CD14-positive monocyte (primary cell): Measurements from ENCODE around the gene KAZN. TPM values are rescaled to one million over a fixed set of nuclear protein-coding genes. Genes with fewer than 3 reads are reported as not detected.

Experiments used
- DNase-seq, 3 donors: peaks; one replicate each; pipeline ENCODE4 v3.0.0-alpha.2; 2011 to 2022
- H2AFZ ChIP-seq: 2 replicates; pipeline ENCODE4 v1.6.0; 2012; ENCODE audit warnings: mild to moderate bottlenecking, low read depth, low read length, inconsistent platforms; ENCODE audit not compliant: insufficient read depth, poor library complexity, severe bottlenecking
- H3K27ac ChIP-seq, 2 donors: 1 replicate in 1 of 2; 2 replicates in 1 of 2; pipeline ENCODE4 v1.5.1; 2012 to 2013; ENCODE audit warnings: low read length in 2 of 2, control low read depth in 1 of 2, inconsistent platforms in 1 of 2, low read depth in 1 of 2, mild to moderate bottlenecking in 1 of 2
- H3K27me3 ChIP-seq, 2 donors: one replicate each; pipeline versions ENCODE4 v1.6.0 to v1.6.1; 2011 to 2013; ENCODE audit warnings: low read length in 2 of 2; ENCODE audit not compliant: control insufficient read depth in 2 of 2, insufficient read depth in 2 of 2
- H3K36me3 ChIP-seq, 2 donors: replicated peaks in 1 of 2; 1 replicate in 1 of 2; 2 replicates in 1 of 2; pipeline versions ENCODE4 v1.5.1 to v1.6.1; 2012 to 2013; ENCODE audit warnings: low read length in 2 of 2, control low read depth in 1 of 2, inconsistent platforms in 1 of 2, mild to moderate bottlenecking in 1 of 2; ENCODE audit not compliant: insufficient read depth in 2 of 2, control insufficient read depth in 1 of 2
- H3K4me1 ChIP-seq, 2 donors: 1 replicate in 1 of 2; 2 replicates in 1 of 2; pipeline versions ENCODE4 v1.5.1 to v1.6.1; 2012 to 2013; ENCODE audit warnings: low read length in 2 of 2, control low read depth in 1 of 2, inconsistent platforms in 1 of 2, mild to moderate bottlenecking in 1 of 2, moderate library complexity in 1 of 2; ENCODE audit not compliant: insufficient read depth in 2 of 2, control insufficient read depth in 1 of 2
- H3K4me2 ChIP-seq: replicated peaks from 2 replicates; pipeline ENCODE3; 2012; ENCODE audit warnings: low read length, moderate library complexity, mild to moderate bottlenecking; ENCODE audit not compliant: poor library complexity, severe bottlenecking; ENCODE audit errors: extremely low read depth
- H3K4me3 ChIP-seq, 3 experiments: fragments of 200-600 bp in 1 of 3; sonication (generic) in 1 of 3; replicated peaks in 1 of 3; 1 replicate in 2 of 3; 2 replicates in 1 of 3; pipeline ENCODE4 v1.5.1; 2011 to 2013; ENCODE audit warnings: low read length in 3 of 3, mild to moderate bottlenecking in 3 of 3, control low read depth in 2 of 3, low read depth in 2 of 3, inconsistent platforms in 1 of 3, moderate library complexity in 1 of 3
- H3K79me2 ChIP-seq: 2 replicates; pipeline ENCODE4 v1.6.0; 2012; ENCODE audit warnings: mild to moderate bottlenecking, control low read depth, inconsistent platforms, low read length, moderate library complexity; ENCODE audit not compliant: insufficient read depth
- H3K9ac ChIP-seq: 2 replicates; pipeline ENCODE4 v1.6.0; 2017; ENCODE audit warnings: low read length, mild to moderate bottlenecking; ENCODE audit not compliant: insufficient read depth, poor library complexity, severe bottlenecking
- H3K9me3 ChIP-seq, 2 donors: replicated peaks in 1 of 2; 1 replicate in 1 of 2; 2 replicates in 1 of 2; pipeline versions ENCODE4 v1.5.1 to v1.6.1; 2012 to 2013; ENCODE audit warnings: low read length in 2 of 2, control low read depth in 1 of 2; ENCODE audit not compliant: control insufficient read depth in 1 of 2, insufficient read depth in 1 of 2
- H4K20me1 ChIP-seq: 2 replicates; pipeline ENCODE4 v1.6.0; 2012; ENCODE audit warnings: mild to moderate bottlenecking, low read length, control low read depth, moderate library complexity; ENCODE audit not compliant: insufficient read depth
- H3K27ac Mint-ChIP-seq, 7 donors: one replicate each; pipeline ENCODE4 v1.8.0; 2020; ENCODE audit warnings: mild to moderate bottlenecking in 7 of 7, mixed read lengths in 7 of 7, moderate library complexity in 6 of 7, inconsistent platforms in 2 of 7
- H3K27me3 Mint-ChIP-seq, 3 donors: one replicate each; pipeline ENCODE4 v1.8.0; 2021 to 2022; ENCODE audit warnings: low read depth in 3 of 3, mild to moderate bottlenecking in 3 of 3, mixed read lengths in 3 of 3, moderate library complexity in 3 of 3, inconsistent platforms in 1 of 3
- H3K36me3 Mint-ChIP-seq, 2 donors: one replicate each; pipeline ENCODE4 v1.8.0; 2020; ENCODE audit warnings: mixed read lengths in 2 of 2, inconsistent platforms in 1 of 2, mild to moderate bottlenecking in 1 of 2
- H3K4me1 Mint-ChIP-seq: one replicate; pipeline ENCODE4 v1.8.0; 2020; ENCODE audit warnings: mild to moderate bottlenecking, mixed read lengths
- H3K4me3 Mint-ChIP-seq, 2 donors: one replicate each; pipeline ENCODE4 v1.8.0; 2020; ENCODE audit warnings: mild to moderate bottlenecking in 2 of 2, mixed read lengths in 2 of 2, moderate library complexity in 1 of 2
- H3K9me3 Mint-ChIP-seq, 7 donors: one replicate each; pipeline ENCODE4 v1.8.0; 2020 to 2022; ENCODE audit warnings: mixed read lengths in 7 of 7, mild to moderate bottlenecking in 6 of 7, moderate library complexity in 6 of 7, inconsistent platforms in 2 of 7
- WGBS: methylation state at CpG from one replicate; pipeline ENCODE4 v1.1.5; 2013; ENCODE audit warnings: missing lambda C conversion rate; ENCODE audit not compliant: insufficient coverage; 5-methylcytosine and 5-hydroxymethylcytosine counted together
- intact Hi-C, 2 donors: fragments of 100-400 bp; cut with micrococcal nuclease; formaldehyde crosslinking; loops; one replicate each; pipeline versions ENCODE4 v1.15.0 to v1.15.1; 2023
- polyA plus RNA-seq, 3 donors: library from polyadenylated mRNA; depleted of rRNA in 1 of 3; unstranded in 2 of 3; stranded (reverse) in 1 of 3; fragments of 300-500 nt in 2 of 3; fragments of >200 nt in 1 of 3; fragmentation: Illumina TruSeq in 2 of 3; gene quantifications; 1 replicate in 2 of 3; 2 replicates in 1 of 3; pipeline ENCODE4 v1.2.3, GENCODE V29; 2012 to 2021
- TF ChIP-seq, protein P1 (sequence below): fragments of 200-600 bp; IDR thresholded peaks from one replicate; pipeline ENCODE4 v1.8.0; 2022; ENCODE audit warnings: antibody characterized with exemption, mild to moderate bottlenecking

KAZN gene
- polyA plus RNA-seq, 3 donors, result not detected

DNA sequence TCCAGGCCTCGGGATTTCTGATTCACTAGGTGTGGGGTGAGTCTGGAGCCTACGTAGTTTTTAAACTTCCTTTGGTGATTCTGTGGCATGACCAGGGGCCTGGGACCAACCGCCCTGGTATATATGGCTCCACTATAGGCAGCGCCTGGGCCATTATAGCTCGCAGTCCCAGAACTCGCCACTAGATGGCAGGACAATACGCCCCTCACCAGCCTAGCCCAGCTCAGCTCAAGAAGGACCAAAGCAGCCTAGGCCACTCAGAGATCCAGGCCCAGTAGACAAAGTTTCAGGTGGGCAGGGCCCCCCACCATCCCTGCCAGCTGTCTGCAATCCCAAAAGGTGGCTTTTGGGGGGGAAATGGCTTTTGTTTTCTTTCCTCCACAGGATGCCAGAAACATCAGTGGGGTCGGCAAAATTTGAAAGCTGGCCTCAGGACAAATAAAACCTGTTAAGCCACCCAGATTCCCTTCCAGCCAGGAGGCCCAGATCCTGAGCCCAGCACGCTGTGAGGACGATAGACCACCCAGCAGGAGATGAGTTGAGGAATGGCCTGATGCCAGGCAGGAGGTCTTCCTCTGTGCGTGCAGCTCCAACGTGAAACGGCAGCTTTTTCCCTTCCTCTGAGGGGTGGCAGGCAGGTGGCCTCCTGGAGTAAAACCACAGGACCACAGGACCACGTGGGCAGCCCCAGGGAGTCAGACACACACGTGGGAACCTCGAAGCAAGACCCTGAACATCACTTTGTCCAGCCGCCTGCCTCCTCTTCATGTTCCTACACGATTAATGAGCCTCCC, 530.2 kb downstream of the KAZN start:
- Mint-ChIP-seq H3K4me1 (no peaks in the 10 kb centered on the region), H3K27me3 (peaks cover 2 to 4% (median 3%) of the 10 kb centered on the region in 3 donors), H3K9me3 (peaks cover 2 to 8% (median 5%) of the 10 kb centered on the region in 7 donors), H3K4me3 (no peak overlapping the region), H3K36me3 (no peaks in the 10 kb centered on the region), H3K27ac (no peak overlapping the region)
- Histone ChIP-seq H3K4me1 (no peaks in the 10 kb centered on the region), H3K36me3 (no peaks in the 10 kb centered on the region), H3K9me3 (peaks cover 0 to 4% of the 10 kb centered on the region in 2 donors), H3K4me3 (no peak overlapping the region), H3K27me3 (no peaks in the 10 kb centered on the region), H3K27ac (no peak overlapping the region), H4K20me1 (no peaks in the 10 kb centered on the region), H3K79me2 (no peaks in the 10 kb centered on the region), H3K9ac (no peak overlapping the region), H2AFZ (no peak overlapping the region), H3K4me2 (no peak overlapping the region)
- intact Hi-C loops, result loop anchor here (1.0 to 2.0 kb wide), 3 partner anchors 144 to 176 kb away; no protein-coding TSS in a partner anchor
- TF ChIP-seq, protein P1, sequence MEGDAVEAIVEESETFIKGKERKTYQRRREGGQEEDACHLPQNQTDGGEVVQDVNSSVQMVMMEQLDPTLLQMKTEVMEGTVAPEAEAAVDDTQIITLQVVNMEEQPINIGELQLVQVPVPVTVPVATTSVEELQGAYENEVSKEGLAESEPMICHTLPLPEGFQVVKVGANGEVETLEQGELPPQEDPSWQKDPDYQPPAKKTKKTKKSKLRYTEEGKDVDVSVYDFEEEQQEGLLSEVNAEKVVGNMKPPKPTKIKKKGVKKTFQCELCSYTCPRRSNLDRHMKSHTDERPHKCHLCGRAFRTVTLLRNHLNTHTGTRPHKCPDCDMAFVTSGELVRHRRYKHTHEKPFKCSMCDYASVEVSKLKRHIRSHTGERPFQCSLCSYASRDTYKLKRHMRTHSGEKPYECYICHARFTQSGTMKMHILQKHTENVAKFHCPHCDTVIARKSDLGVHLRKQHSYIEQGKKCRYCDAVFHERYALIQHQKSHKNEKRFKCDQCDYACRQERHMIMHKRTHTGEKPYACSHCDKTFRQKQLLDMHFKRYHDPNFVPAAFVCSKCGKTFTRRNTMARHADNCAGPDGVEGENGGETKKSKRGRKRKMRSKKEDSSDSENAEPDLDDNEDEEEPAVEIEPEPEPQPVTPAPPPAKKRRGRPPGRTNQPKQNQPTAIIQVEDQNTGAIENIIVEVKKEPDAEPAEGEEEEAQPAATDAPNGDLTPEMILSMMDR, result peak; percentile 85
- 16% methylated on average over 9 of the region's 18 CpGs for WGBS
- peak; percentile 66 to 79 (median 77) for DNase-seq

DNA sequence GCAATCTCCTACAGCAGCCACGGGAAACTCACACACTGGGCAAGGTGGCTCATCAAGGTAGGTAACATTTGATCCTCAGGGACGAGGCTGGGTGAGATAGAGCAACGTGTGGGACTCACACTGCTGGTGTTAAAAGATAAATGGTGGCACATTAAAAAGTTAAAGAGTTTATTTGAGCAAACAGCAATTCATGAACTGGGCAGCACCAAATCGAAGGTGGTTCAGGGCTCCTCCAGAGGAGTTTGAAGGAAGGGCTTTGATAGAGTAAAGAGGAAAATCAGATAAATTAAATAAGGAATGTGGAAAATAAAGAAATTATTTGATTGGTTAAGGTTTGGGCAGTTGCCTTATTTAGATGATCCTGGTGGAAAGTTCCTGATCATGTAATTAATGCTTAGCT, 531.5 kb downstream of the KAZN start:
- Histone ChIP-seq H3K27ac (no peak overlapping the region), H3K9ac (no peak overlapping the region), H3K27me3 (no peaks in the 10 kb centered on the region), H4K20me1 (no peaks in the 10 kb centered on the region), H3K4me1 (no peaks in the 10 kb centered on the region), H3K36me3 (no peaks in the 10 kb centered on the region), H3K4me3 (no peak overlapping the region), H3K4me2 (no peak overlapping the region), H3K79me2 (no peaks in the 10 kb centered on the region), H3K9me3 (peaks cover 0 to 4% of the 10 kb centered on the region in 2 donors), H2AFZ (no peak overlapping the region)
- H3K27ac Mint-ChIP-seq, result no peak overlapping the region
- WGBS, result 97% methylated on average over 4 of the region's 4 CpGs
- peaks cover 2 to 8% (median 6%) of the 10 kb centered on the region in 7 donors for H3K9me3 Mint-ChIP-seq
- peaks cover 5 to 8% (median 7%) of the 10 kb centered on the region in 3 donors for H3K27me3 Mint-ChIP-seq
- TF ChIP-seq, protein P1, result no peak
- intact Hi-C loops, result loop anchor here (2.0 kb wide), 2 partner anchors 143 to 175 kb away; no protein-coding TSS in a partner anchor
- no peak for DNase-seq
- no peaks in the 10 kb centered on the region for H3K36me3 Mint-ChIP-seq
- no peaks in the 10 kb centered on the region for H3K4me1 Mint-ChIP-seq
- H3K4me3 Mint-ChIP-seq, result no peak overlapping the region
